Hepatocyte (in vitro differentiated cells): ENCODE data around the gene CREB1. TPM values are rescaled to one million over a fixed set of nuclear protein-coding genes. Genes with fewer than 3 reads are reported as not detected.

ENCODE experiments used
- DNase-seq: peaks from one replicate; pipeline ENCODE4 v3.0.0-alpha.2; 2016; ENCODE audit warnings: low spot score
- H2AFZ ChIP-seq: fragments of 200-600 bp; sonication (generic); 2 replicates; pipeline ENCODE4 v1.6.0; 2016; ENCODE audit warnings: antibody characterized with exemption, mild to moderate bottlenecking
- H3K27ac ChIP-seq: fragments of 200-600 bp; sonication (generic); 2 replicates; pipeline ENCODE4 v1.5.1; 2016; ENCODE audit warnings: mild to moderate bottlenecking
- H3K27me3 ChIP-seq: fragments of 200-600 bp; sonication (generic); 2 replicates; pipeline ENCODE4 v1.6.1; 2016
- H3K36me3 ChIP-seq: fragments of 200-600 bp; sonication (generic); replicated peaks from 2 replicates; pipeline ENCODE4 v1.5.1; 2016; ENCODE audit warnings: low read depth; ENCODE audit not compliant: insufficient read depth
- H3K4me1 ChIP-seq: fragments of 200-600 bp; sonication (generic); 2 replicates; pipeline ENCODE4 v1.5.1; 2016; ENCODE audit warnings: mild to moderate bottlenecking, moderate library complexity; ENCODE audit not compliant: insufficient read depth
- H3K4me2 ChIP-seq: fragments of 200-600 bp; sonication (generic); 2 replicates; pipeline ENCODE4 v1.6.0; 2016
- H3K4me3 ChIP-seq: fragments of 200-600 bp; sonication (generic); 2 replicates; pipeline ENCODE4 v1.5.1; 2016; ENCODE audit warnings: mild to moderate bottlenecking
- H3K79me2 ChIP-seq: fragments of 200-600 bp; sonication (generic); 2 replicates; pipeline ENCODE4 v1.6.0; 2017; ENCODE audit warnings: mild to moderate bottlenecking
- H3K9me2 ChIP-seq: fragments of 200-600 bp; sonication (generic); replicated peaks from 2 replicates; pipeline ENCODE4 v1.6.0; 2017; ENCODE audit warnings: mild to moderate bottlenecking; ENCODE audit not compliant: insufficient read depth
- H3K9me3 ChIP-seq: fragments of 200-600 bp; sonication (generic); 2 replicates; pipeline ENCODE4 v1.5.1; 2016; ENCODE audit warnings: low read depth, mild to moderate bottlenecking
- H4K20me1 ChIP-seq: fragments of 200-600 bp; sonication (generic); 2 replicates; pipeline ENCODE4 v1.6.0; 2016; ENCODE audit warnings: mild to moderate bottlenecking; ENCODE audit not compliant: insufficient read depth, poor library complexity, severe bottlenecking
- EZH2 ChIP-seq: fragments of 200-600 bp; sonication (generic); IDR thresholded peaks from 2 replicates; pipeline ENCODE4 v1.6.1; 2016; ENCODE audit warnings: antibody characterized with exemption, mild to moderate bottlenecking, borderline replicate concordance
- EZH2phosphoT487 ChIP-seq: fragments of 200-600 bp; sonication (generic); IDR thresholded peaks from one replicate; pipeline ENCODE4 v1.6.1; 2018; ENCODE audit warnings: antibody characterized with exemption, mild to moderate bottlenecking, low read depth, moderate library complexity; ENCODE audit not compliant: unreplicated experiment, severe bottlenecking
- WGBS: methylation state at CpG from one replicate; pipeline ENCODE4 v1.1.6; 2016; ENCODE audit warnings: low lambda C conversion rate; ENCODE audit errors: missing lambda C conversion rate; 5-methylcytosine and 5-hydroxymethylcytosine counted together
- polyA plus RNA-seq: library from polyadenylated mRNA; unstranded; fragments of >200 nt; fragmentation: Nextera tagmentation; extraction: Ambion mirVana; gene quantifications from 2 replicates; pipeline ENCODE4 v1.2.1, GENCODE V29; 2016
- total RNA-seq: library from RNA; depleted of rRNA; stranded (reverse); fragments of >200 nt; gene quantifications from 2 replicates; pipeline ENCODE4 v1.2.3, GENCODE V29; 2014
- TF ChIP-seq, protein P1 (sequence below): fragments of 200-600 bp; sonication (generic); IDR thresholded peaks from 2 replicates; pipeline ENCODE4 v1.5.1; 2016; ENCODE audit warnings: antibody characterized with exemption, mild to moderate bottlenecking; ENCODE audit not compliant: poor library complexity

CREB1 gene
- total and polyA plus RNA-seq, 2 experiments from 2014 or later: 22.6 to 40.8 TPM

DNA sequence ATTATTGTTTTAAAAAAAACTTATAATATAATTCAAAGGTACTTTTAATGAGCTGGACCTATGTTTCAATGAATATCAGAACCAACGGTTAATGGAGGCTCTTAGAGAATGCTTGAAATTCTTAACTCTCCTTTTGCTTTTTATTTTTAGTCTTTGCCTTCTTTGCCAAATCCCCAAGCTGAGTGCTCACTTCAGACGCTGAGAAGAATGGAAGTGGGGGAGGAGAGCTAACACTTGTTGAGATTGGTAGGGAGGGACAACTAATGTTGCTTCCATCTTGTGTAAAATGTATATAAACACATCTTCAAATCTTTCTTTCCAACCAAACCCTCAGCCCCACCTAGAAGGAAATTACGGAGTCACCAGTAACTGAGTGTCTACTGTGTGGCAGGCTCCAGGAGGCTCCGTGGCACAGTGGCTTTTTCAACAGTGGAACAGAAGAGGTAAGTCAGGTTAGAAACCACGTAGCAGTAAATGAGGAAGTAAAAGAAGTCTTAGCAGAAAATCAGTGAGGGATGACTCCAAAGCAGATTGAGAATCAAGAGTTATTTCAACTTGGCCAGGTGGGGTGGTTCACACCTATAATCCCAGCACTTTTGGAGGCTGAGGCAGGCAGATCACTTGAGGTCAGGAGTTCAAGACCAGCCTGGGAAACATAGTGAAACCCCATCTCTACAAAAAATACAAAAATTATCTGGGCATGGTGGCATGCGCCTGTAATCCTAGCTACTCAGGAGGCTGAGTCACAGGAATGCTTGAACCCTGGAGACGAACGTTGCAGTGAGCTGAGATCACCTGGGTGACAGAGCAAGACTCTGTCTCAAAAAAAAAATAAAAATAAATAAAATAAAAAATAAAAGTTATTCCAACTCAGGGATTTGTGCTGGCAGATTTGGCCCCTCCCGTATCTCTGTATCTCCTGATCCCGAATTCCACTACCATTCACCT is 45.0 kb upstream of the CREB1 start:
- Histone ChIP-seq H3K4me3 (no peak overlapping the region), H3K4me2 (no peak overlapping the region), H4K20me1 (no peaks in the 10 kb centered on the region), H3K27me3 (no peaks in the 10 kb centered on the region), H3K79me2 (no peaks in the 10 kb centered on the region), H3K9me3 (no peaks in the 10 kb centered on the region), H3K4me1 (no peaks in the 10 kb centered on the region), H2AFZ (no peak overlapping the region), H3K36me3 (no peaks in the 10 kb centered on the region), H3K27ac (no peak overlapping the region), H3K9me2 (no peaks in the 10 kb centered on the region)
- no peak for DNase-seq
- WGBS: 90% methylated on average over 10 of the region's 10 CpGs
- TF ChIP-seq EZH2 (no peak), EZH2phosphoT487 (no peak)
- TF ChIP-seq, protein P1, sequence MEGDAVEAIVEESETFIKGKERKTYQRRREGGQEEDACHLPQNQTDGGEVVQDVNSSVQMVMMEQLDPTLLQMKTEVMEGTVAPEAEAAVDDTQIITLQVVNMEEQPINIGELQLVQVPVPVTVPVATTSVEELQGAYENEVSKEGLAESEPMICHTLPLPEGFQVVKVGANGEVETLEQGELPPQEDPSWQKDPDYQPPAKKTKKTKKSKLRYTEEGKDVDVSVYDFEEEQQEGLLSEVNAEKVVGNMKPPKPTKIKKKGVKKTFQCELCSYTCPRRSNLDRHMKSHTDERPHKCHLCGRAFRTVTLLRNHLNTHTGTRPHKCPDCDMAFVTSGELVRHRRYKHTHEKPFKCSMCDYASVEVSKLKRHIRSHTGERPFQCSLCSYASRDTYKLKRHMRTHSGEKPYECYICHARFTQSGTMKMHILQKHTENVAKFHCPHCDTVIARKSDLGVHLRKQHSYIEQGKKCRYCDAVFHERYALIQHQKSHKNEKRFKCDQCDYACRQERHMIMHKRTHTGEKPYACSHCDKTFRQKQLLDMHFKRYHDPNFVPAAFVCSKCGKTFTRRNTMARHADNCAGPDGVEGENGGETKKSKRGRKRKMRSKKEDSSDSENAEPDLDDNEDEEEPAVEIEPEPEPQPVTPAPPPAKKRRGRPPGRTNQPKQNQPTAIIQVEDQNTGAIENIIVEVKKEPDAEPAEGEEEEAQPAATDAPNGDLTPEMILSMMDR: no peak

- H3K36me3 ChIP-seq: no peaks in the 10 kb centered on the region
- no peaks in the 10 kb centered on the region for H3K79me2 ChIP-seq
- H3K4me1 ChIP-seq: no peaks in the 10 kb centered on the region
- H3K27ac ChIP-seq: no peak overlapping the region
- H3K27me3 ChIP-seq: no peaks in the 10 kb centered on the region
- H3K9me2 ChIP-seq: no peaks in the 10 kb centered on the region
- H2AFZ ChIP-seq: no peak overlapping the region
- no peaks in the 10 kb centered on the region for H4K20me1 ChIP-seq
- H3K4me3 ChIP-seq: no peak overlapping the region
- no peaks in the 10 kb centered on the region for H3K9me3 ChIP-seq
- TF ChIP-seq, protein P1: no peak
- TF ChIP-seq EZH2 (no peak), EZH2phosphoT487 (no peak)
- WGBS: 74% methylated on average over 5 of the region's 5 CpGs
- H3K4me2 ChIP-seq: no peak overlapping the region
- DNase-seq: no peak
Observed at GRCh38 chr2:207487650-207488311, 42.0 kb upstream of the CREB1 start.

GRCh38 chr2:207489251-207489650 is 40.5 kb upstream of the CREB1 start:
- Histone ChIP-seq H3K9me2 (no peaks in the 10 kb centered on the region), H3K9me3 (no peaks in the 10 kb centered on the region), H2AFZ (no peak overlapping the region), H4K20me1 (no peaks in the 10 kb centered on the region), H3K4me1 (no peaks in the 10 kb centered on the region), H3K79me2 (no peaks in the 10 kb centered on the region), H3K27me3 (no peaks in the 10 kb centered on the region), H3K27ac (no peak overlapping the region), H3K36me3 (no peaks in the 10 kb centered on the region), H3K4me2 (no peak overlapping the region), H3K4me3 (no peak overlapping the region)
- DNase-seq: no peak
- whole genome bisulfite sequencing: 81% methylated on average over 4 of the region's 4 CpGs
- TF ChIP-seq EZH2phosphoT487 (no peak), EZH2 (no peak)
- TF ChIP-seq, protein P1: no peak
